ENCODE measurements around the gene AHR.

AHR gene

DNA sequence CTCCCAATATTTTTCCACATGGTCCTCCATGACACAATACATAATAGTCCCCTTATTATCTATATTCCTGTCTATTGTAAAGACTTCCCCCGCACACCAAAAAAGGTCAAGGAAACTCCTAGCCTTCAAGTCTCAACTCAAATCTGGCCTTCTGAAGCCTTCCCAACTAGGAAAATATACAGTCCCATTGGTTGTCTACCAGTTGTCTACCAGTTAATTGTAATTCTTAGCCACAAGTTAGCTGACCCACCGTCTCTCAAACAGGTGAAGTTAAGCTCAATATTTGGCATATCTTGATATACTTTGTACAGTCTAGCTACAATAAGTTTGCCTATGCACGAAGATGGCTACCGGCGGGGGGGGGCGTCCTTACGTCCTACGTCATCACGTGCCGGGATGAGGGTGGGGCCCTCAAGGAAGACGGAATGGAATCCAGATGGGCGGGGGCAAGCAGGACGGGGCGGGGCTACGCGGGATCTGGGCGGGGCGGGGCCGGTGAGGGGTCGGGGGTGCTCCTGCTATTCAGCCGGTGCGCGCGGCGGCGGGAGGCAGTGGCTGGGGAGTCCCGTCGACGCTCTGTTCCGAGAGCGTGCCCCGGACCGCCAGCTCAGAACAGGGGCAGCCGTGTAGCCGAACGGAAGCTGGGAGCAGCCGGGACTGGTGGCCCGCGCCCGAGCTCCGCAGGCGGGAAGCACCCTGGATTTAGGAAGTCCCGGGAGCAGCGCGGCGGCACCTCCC is at the start of gene AHR:
TSS of gene AHR (plus strand) at position 551 of the 738 bp plus-strand sequence. CDS start 613 bp downstream, outside the sequence.
- DNase-seq (ENCODE audit: low read depth): peak; percentile 92
- peak within 1 kb of the TSS; percentile 79 for H3K4me3 ChIP-seq (ENCODE audit: control insufficient read depth, low read depth, low read length)
- TF ChIP-seq, protein P1, sequence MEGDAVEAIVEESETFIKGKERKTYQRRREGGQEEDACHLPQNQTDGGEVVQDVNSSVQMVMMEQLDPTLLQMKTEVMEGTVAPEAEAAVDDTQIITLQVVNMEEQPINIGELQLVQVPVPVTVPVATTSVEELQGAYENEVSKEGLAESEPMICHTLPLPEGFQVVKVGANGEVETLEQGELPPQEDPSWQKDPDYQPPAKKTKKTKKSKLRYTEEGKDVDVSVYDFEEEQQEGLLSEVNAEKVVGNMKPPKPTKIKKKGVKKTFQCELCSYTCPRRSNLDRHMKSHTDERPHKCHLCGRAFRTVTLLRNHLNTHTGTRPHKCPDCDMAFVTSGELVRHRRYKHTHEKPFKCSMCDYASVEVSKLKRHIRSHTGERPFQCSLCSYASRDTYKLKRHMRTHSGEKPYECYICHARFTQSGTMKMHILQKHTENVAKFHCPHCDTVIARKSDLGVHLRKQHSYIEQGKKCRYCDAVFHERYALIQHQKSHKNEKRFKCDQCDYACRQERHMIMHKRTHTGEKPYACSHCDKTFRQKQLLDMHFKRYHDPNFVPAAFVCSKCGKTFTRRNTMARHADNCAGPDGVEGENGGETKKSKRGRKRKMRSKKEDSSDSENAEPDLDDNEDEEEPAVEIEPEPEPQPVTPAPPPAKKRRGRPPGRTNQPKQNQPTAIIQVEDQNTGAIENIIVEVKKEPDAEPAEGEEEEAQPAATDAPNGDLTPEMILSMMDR (conservative IDR thresholded peaks at IDR 0.05; ENCODE audit: control insufficient read depth, insufficient read depth, low read depth, low read length): no peak

DNA sequence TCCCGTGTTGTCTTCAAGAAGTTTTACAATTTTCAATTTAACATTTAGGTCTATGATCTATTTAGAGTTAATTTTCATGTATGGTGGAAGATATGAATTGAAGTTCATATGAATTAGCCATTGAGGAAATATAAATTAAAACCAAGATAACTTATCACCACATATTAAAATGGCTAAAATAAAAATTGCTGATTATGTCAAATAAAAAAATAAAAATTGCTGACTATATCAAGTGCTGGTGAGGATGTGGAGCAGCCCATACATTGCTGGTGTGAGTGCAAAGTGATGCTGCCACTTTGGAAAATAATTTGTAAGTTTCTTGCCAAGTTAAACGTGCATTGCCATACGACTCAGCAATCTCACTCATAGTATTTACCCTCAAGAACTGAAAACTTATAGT is 44.6 kb upstream of the AHR start:
- TF ChIP-seq, protein P1 (conservative IDR thresholded peaks at IDR 0.05; ENCODE audit: control insufficient read depth, insufficient read depth, low read depth, low read length): no peak
- H3K4me3 ChIP-seq (ENCODE audit: control insufficient read depth, low read depth, low read length): no peak overlapping the region
- DNase-seq (ENCODE audit: low read depth): no peak

DNA sequence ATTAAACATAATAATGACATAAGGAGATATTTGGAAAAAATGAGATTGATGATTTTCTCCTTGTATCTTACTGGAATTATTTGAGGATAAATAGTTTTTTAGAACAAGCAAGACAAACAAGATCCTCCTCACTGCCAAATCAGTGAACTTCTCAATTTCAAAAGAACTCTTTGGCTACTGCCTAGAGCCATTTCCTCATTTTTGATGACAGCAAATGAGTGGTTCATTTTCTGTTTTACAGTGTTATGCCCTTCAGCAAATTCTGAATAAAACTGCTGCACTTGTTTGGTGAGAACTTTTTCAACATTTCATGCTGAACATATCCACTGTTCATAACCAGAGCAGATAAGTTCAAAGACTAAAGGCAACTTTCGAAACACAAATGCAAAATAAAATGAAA is 42.5 kb upstream of the AHR start:
- TF ChIP-seq, protein P1 (conservative IDR thresholded peaks at IDR 0.05; ENCODE audit: control insufficient read depth, insufficient read depth, low read depth, low read length): no peak
- no peak overlapping the region for H3K4me3 ChIP-seq (ENCODE audit: control insufficient read depth, low read depth, low read length)
- no peak for DNase-seq (ENCODE audit: low read depth)

DNA sequence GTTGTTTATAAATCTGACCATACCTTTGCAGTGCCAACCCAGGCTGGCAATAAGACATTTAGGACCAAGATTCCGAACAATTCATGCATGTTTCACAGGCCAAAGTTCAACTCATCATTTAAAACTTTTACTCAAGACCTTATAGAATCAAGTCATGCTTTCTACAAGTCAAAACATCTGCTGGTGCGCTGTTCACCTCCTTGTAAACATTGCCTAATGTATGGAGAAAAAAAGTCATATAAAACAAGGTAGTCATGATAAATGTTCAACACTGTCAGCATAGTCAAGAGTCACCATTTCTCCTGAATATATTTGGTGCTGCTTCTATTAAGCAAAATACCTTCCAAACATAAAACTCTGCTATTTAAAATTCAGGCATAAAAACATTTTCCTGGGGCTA is 42.1 kb upstream of the AHR start:
- H3K4me3 ChIP-seq (ENCODE audit: control insufficient read depth, low read depth, low read length): no peak overlapping the region
- no peak for DNase-seq (ENCODE audit: low read depth)
- TF ChIP-seq, protein P1 (conservative IDR thresholded peaks at IDR 0.05; ENCODE audit: control insufficient read depth, insufficient read depth, low read depth, low read length): no peak

DNA sequence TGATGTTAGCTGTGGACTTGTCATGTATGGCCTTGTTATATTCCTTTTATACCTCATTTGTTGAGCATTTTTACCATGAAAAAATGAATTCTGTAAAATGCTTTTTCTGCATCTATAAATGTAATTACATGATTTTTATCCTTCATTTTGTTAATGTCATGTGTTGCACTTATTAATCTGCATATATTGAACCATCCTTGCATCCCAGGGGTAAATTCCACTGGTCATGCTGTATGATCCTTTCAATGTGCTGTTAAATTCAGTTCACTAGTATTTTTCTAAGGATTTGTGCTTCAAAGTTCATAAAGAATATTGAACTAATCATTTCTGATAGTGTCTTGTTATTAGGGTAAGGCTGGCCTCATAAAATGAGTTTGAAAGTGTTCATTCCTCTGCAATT is 31.9 kb upstream of the AHR start:
- TF ChIP-seq, protein P1 (conservative IDR thresholded peaks at IDR 0.05; ENCODE audit: control insufficient read depth, insufficient read depth, low read depth, low read length): no peak
- DNase-seq (ENCODE audit: low read depth): no peak
- no peak overlapping the region for H3K4me3 ChIP-seq (ENCODE audit: control insufficient read depth, low read depth, low read length)

DNA sequence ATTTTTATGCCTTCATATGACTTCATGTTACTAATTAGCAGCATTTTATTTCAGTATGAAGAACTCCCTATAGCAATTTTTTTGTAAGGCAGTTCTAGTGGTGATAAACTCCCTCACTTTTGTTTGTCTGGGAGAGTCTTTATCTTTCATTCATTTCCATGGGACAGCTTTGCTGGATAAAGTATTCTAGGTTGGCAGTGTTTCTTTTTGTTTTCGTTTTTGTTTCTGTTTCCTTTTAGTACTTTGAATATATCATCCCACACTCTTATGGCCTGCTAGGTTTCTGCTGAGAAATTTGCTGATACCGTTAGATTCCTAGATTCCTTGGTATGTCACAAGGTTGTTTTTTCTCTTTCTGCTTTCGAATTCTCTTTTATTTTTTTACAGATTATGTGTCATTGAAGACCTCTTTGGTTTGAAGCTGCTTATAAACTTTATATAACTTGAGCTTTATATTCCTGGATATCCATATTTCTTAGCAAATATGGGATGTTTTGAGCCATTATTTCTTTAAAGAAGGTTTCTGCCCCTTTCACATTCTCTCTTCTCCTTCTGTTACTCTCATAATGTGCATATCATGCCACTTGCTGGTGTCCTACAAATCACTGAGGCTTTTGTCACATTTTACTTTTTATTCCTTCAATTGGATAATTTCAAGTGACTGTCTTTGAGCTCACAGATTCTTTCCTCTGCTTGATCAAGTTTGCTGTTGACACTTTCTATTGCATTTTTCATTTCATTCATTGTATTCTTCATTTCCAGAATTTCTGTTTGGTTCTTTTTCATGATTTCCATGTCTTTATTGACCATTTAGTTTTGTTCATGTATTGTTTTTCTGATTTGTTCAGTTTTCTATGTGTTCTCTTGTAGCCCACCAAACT is 28.9 kb upstream of the AHR start:
- no peak overlapping the region for H3K4me3 ChIP-seq (ENCODE audit: control insufficient read depth, low read depth, low read length)
- DNase-seq (ENCODE audit: low read depth): no peak
- TF ChIP-seq, protein P1 (conservative IDR thresholded peaks at IDR 0.05; ENCODE audit: control insufficient read depth, insufficient read depth, low read depth, low read length): no peak
